Ascending aorta (tissue), 2 donors: ENCODE data around the gene CD63. TPM values are rescaled to one million over a fixed set of nuclear protein-coding genes. Genes with fewer than 3 reads are reported as not detected.
A peak's percentile ranks its signal among the peaks of the same experiment; 100 is the strongest.

Experiments used
- DNase-seq, 2 donors: peaks; one replicate each; pipeline ENCODE4 v3.0.0-alpha.2; 2019; ENCODE audit warnings: low spot score in 2 of 2
- H3K27ac ChIP-seq, 2 donors: fragments of 200-600 bp; sonication (generic); one replicate each; pipeline ENCODE4 v1.5.1; 2016 to 2017; ENCODE audit warnings: mild to moderate bottlenecking in 1 of 2
- H3K27me3 ChIP-seq: fragments of 200-600 bp; sonication (generic); one replicate; pipeline ENCODE4 v1.5.1; 2017
- H3K36me3 ChIP-seq, 2 donors: fragments of 200-600 bp; sonication (generic); one replicate each; pipeline ENCODE4 v1.5.1; 2016
- H3K4me1 ChIP-seq, 2 donors: fragments of 200-600 bp; sonication (generic); one replicate each; pipeline ENCODE4 v1.5.1; 2016 to 2017; ENCODE audit warnings: mild to moderate bottlenecking in 1 of 2
- H3K4me3 ChIP-seq, 2 donors: fragments of 200-600 bp; sonication (generic); one replicate each; pipeline ENCODE4 v1.5.1; 2016 to 2017; ENCODE audit warnings: mild to moderate bottlenecking in 1 of 2
- H3K9me3 ChIP-seq, 2 donors: fragments of 200-600 bp; sonication (generic); one replicate each; pipeline ENCODE4 v1.5.1; 2016
- CTCF ChIP-seq, 3 experiments: fragments of 200-600 bp in 2 of 3; fragments of 450-650 bp in 1 of 3; sonication (generic) in 2 of 3; IDR thresholded peaks; one replicate each; pipeline ENCODE4 v1.5.1; 2016 to 2019; ENCODE audit warnings: antibody characterized with exemption in 3 of 3, mild to moderate bottlenecking in 1 of 3, moderate library complexity in 1 of 3
- intact Hi-C: fragments of 100-400 bp; cut with DNase I; formaldehyde crosslinking; loops from one replicate; pipeline ENCODE4 v1.15.1; 2023
- total RNA-seq: library from RNA; depleted of rRNA; stranded (reverse); fragments of >200 nt; gene quantifications from one replicate; pipeline ENCODE4 v1.1.0, GENCODE V29; 2016

Gene CD63
- total RNA-seq, 1 donor from 2014 or later = 566 TPM

GRCh38 chr12:55715833-55716581 is 12.8 kb downstream of the CD63 start, which contains the start of gene BLOC1S1:
Gene BLOC1S1 (plus strand): TSS chr12:55716046. CDS start chr12:55716052, 6 bp downstream.
- Histone ChIP-seq H3K36me3 (no peaks in the 10 kb centered on the region), H3K4me1 (peaks cover 41 to 73% of the 10 kb centered on the region in 2 donors), H3K27ac (peak within 1 kb of the TSS; percentile 86 to 88), H3K4me3 (peak within 1 kb of the TSS; percentile 64 to 79), H3K27me3 (no peaks in the 10 kb centered on the region), H3K9me3 (no peaks in the 10 kb centered on the region)
- peak; percentile 73 to 97 for DNase-seq
- intact Hi-C loops = loop anchor here (1.0 kb wide), 1 partner anchor 9 kb away; the partner anchor contains the start of gene ITGA7
- peak in 1 of 3 experiments; percentile 6 for TF ChIP-seq CTCF (IDR thresholded peaks at IDR 0.05)

- Histone ChIP-seq H3K9me3 (no peaks in the 10 kb centered on the region), H3K4me1 (peaks cover 35 to 77% of the 10 kb centered on the region in 2 donors), H3K4me3 (peak overlapping the region; percentile 64 to 79), H3K27me3 (no peaks in the 10 kb centered on the region), H3K36me3 (no peaks in the 10 kb centered on the region), H3K27ac (peak overlapping the region; percentile 86 to 88)
- no peak for TF ChIP-seq CTCF (IDR thresholded peaks at IDR 0.05)
- DNase-seq = no peak
- intact Hi-C loops = no loop called here
These were observed 13.5 kb downstream of the CD63 start for GRCh38 chr12:55715169-55715764.

GRCh38 chr12:55713721-55714120 is 15.1 kb downstream of the CD63 start:
- peak overlapping the region; percentile 81 to 95 for H3K27ac ChIP-seq
- H3K4me1 ChIP-seq = peaks cover 27 to 76% of the 10 kb centered on the region in 2 donors

GRCh38 chr12:55712700-55713415 is 16.0 kb downstream of the CD63 start:
- H3K27ac ChIP-seq = peak overlapping the region; percentile 81 to 95
- DNase-seq = no peak
- H3K27me3 ChIP-seq = no peaks in the 10 kb centered on the region
- H3K9me3 ChIP-seq = no peaks in the 10 kb centered on the region
- TF ChIP-seq CTCF (IDR thresholded peaks at IDR 0.05) = no peak
- peak overlapping the region in 1 of 2 donors; percentile 85 for H3K4me3 ChIP-seq
- H3K36me3 ChIP-seq = no peaks in the 10 kb centered on the region
- peaks cover 23 to 73% of the 10 kb centered on the region in 2 donors for H3K4me1 ChIP-seq
- intact Hi-C loops = no loop called here

More at GRCh38 chr12:55713721-55714120, 15.1 kb downstream of the CD63 start:
- H3K36me3 ChIP-seq = no peaks in the 10 kb centered on the region
- DNase-seq = no peak
- H3K4me3 ChIP-seq = no peak overlapping the region
- no peaks in the 10 kb centered on the region for H3K9me3 ChIP-seq
- no peaks in the 10 kb centered on the region for H3K27me3 ChIP-seq
- no peak for TF ChIP-seq CTCF (IDR thresholded peaks at IDR 0.05)
- intact Hi-C loops = no loop called here

GRCh38 chr12:55711786-55712553 is 16.8 kb downstream of the CD63 start:
- peak overlapping the region in 1 of 2 donors; percentile 85 for H3K4me3 ChIP-seq
- no peak for DNase-seq
- H3K9me3 ChIP-seq = no peaks in the 10 kb centered on the region
- intact Hi-C loops = no loop called here
- H3K4me1 ChIP-seq = peaks cover 15 to 64% of the 10 kb centered on the region in 2 donors
- peak overlapping the region; percentile 81 to 95 for H3K27ac ChIP-seq
- no peak for TF ChIP-seq CTCF (IDR thresholded peaks at IDR 0.05)
- no peaks in the 10 kb centered on the region for H3K36me3 ChIP-seq
- H3K27me3 ChIP-seq = no peaks in the 10 kb centered on the region
